ENCODE results near the gene OR10G3.

GRCh38 chr14:21617614-21618013 is 37.7 kb upstream of the OR10G3 start:
- TF ChIP-seq CTCF (conservative IDR thresholded peaks at IDR 0.05), result no peak
- TF ChIP-seq ZFX (IDR thresholded peaks at IDR 0.05), result no peak

All from C4-2B (cell line).